Endothelial cell of umbilical vein (primary cell): ENCODE results near the gene OXTR. TPM values are rescaled to one million over a fixed set of nuclear protein-coding genes. Genes with fewer than 3 reads are reported as not detected.

Experiments
- BruUV-seq: library from RNA; stranded (reverse); fragments of 400-500 nt; replicated peaks from 2 replicates; lab custom pipeline; 2021; lab: Mats Ljungman, UMichigan
- CTCF ChIA-PET: fragments of 300-600, 350-600 bp; sonication (Branson Sonifier 250); formaldehyde crosslinking; loops from one replicate; lab custom pipeline; 2021; ENCODE audit warnings: antibody characterized with exemption, inconsistent platforms; lab: Charles Lee
- POLR2A ChIA-PET: fragments of 300-600, 350-600 bp; sonication (Branson Sonifier 250); formaldehyde crosslinking; loops from one replicate; lab custom pipeline; 2021; ENCODE audit warnings: antibody characterized with exemption, inconsistent platforms; lab: Charles Lee
- DNase-seq: peaks from one replicate; pipeline ENCODE4 v3.0.0-alpha.2; 2011; ENCODE audit warnings: low read depth, low spot score
- FAIRE-seq: peaks from 2 replicates; lab custom pipeline; 2011; peaks lifted over from hg19 to GRCh38; lab: Jason Lieb, UNC
- H2AFZ ChIP-seq: 2 replicates; pipeline ENCODE4 v1.6.0; 2012; ENCODE audit warnings: low read depth, low read length, control low read depth, inconsistent platforms
- H3K27ac ChIP-seq: 2 replicates; pipeline ENCODE4 v1.5.1; 2011; ENCODE audit warnings: low read depth, mild to moderate bottlenecking, control low read depth, low read length, moderate library complexity; ENCODE audit not compliant: insufficient read depth
- H3K27me3 ChIP-seq, 2 experiments: 2 replicates each; pipeline versions ENCODE4 v1.6.0 to v1.6.1; 2011; ENCODE audit warnings: low read length in 2 of 2, mixed read lengths in 1 of 2; ENCODE audit not compliant: control insufficient read depth in 2 of 2, insufficient read depth in 2 of 2
- H3K36me3 ChIP-seq, 2 experiments: 2 replicates in 1 of 2; 3 replicates in 1 of 2; pipeline ENCODE4 v1.5.1; 2011; ENCODE audit warnings: low read length in 2 of 2, mild to moderate bottlenecking in 1 of 2, moderate library complexity in 1 of 2; ENCODE audit not compliant: control insufficient read depth in 2 of 2, insufficient read depth in 2 of 2; ENCODE audit errors: extremely low read depth in 1 of 2
- H3K4me1 ChIP-seq: 3 replicates; pipeline ENCODE4 v1.5.1; 2011; ENCODE audit warnings: mild to moderate bottlenecking, low read length; ENCODE audit not compliant: control insufficient read depth, insufficient read depth; ENCODE audit errors: extremely low read depth
- H3K4me2 ChIP-seq: 2 replicates; pipeline ENCODE4 v1.6.1; 2011; ENCODE audit warnings: low read length, control low read depth, mixed read lengths; ENCODE audit not compliant: insufficient read depth
- H3K4me3 ChIP-seq, 3 experiments: fragments of 200-600 bp in 1 of 3; sonication (generic), shearing (Covaris generic) in 1 of 3; replicated peaks in 1 of 3; 2 replicates each; pipeline ENCODE4 v1.5.1; 2011 to 2016; ENCODE audit warnings: control low read depth in 3 of 3, low read length in 3 of 3, mild to moderate bottlenecking in 2 of 3, inconsistent platforms in 1 of 3, low read depth in 1 of 3, moderate library complexity in 1 of 3; ENCODE audit not compliant: insufficient read depth in 1 of 3
- H3K79me2 ChIP-seq: 2 replicates; pipeline ENCODE4 v1.6.0; 2012; ENCODE audit warnings: low read length, inconsistent platforms; ENCODE audit not compliant: control insufficient read depth, insufficient read depth
- H3K9ac ChIP-seq: replicated peaks from 2 replicates; pipeline ENCODE3; 2011; ENCODE audit warnings: low read length, control low read depth; ENCODE audit not compliant: insufficient read depth; ENCODE audit errors: extremely low read depth
- H3K9me1 ChIP-seq: replicated peaks from 3 replicates; pipeline ENCODE4 v1.6.0; 2011; ENCODE audit warnings: mild to moderate bottlenecking, low read length; ENCODE audit not compliant: control insufficient read depth, insufficient read depth; ENCODE audit errors: extremely low read depth
- H3K9me3 ChIP-seq: replicated peaks from 2 replicates; pipeline ENCODE4 v1.5.1; 2012; ENCODE audit warnings: low read length, inconsistent platforms; ENCODE audit not compliant: control insufficient read depth, insufficient read depth
- H4K20me1 ChIP-seq: replicated peaks from 2 replicates; pipeline ENCODE3; 2011; ENCODE audit warnings: mild to moderate bottlenecking, low read length; ENCODE audit not compliant: control insufficient read depth, insufficient read depth; ENCODE audit errors: extremely low read depth
- FOS ChIP-seq: IDR thresholded peaks from 2 replicates; pipeline ENCODE4 v1.6.1; 2011; ENCODE audit warnings: mild to moderate bottlenecking, low read length, moderate library complexity, borderline replicate concordance; ENCODE audit not compliant: insufficient read depth
- GATA2 ChIP-seq: IDR thresholded peaks from 2 replicates; pipeline ENCODE4 v1.7.0; 2011; ENCODE audit warnings: low read depth, mild to moderate bottlenecking, moderate library complexity, mixed read lengths, low read length; ENCODE audit not compliant: insufficient read length, insufficient read depth
- MYC ChIP-seq: IDR thresholded peaks from one replicate; pipeline ENCODE4 v1.6.1; 2011; ENCODE audit warnings: mild to moderate bottlenecking, low read depth, low read length
- POLR2AphosphoS5 ChIP-seq: IDR thresholded peaks from 2 replicates; pipeline ENCODE4 v1.6.1; 2012; ENCODE audit warnings: low read depth, mild to moderate bottlenecking, control low read depth, low read length, moderate library complexity; ENCODE audit not compliant: insufficient read depth
- dilution Hi-C: fragments of 300-500 bp; cut with MboI; formaldehyde crosslinking; loops from one replicate; pipeline ENCODE4 v1.15.0; 2019; ENCODE audit warnings: low sequenced_read_pairs; ENCODE audit not compliant: extremely low pct_ligation_motif_present
- intact Hi-C: fragments of 100-400 bp; cut with micrococcal nuclease; formaldehyde crosslinking; loops from one replicate; pipeline ENCODE4 v1.10.0; 2022
- polyA plus RNA-seq, 4 experiments: library from polyadenylated mRNA; depleted of rRNA in 3 of 4; stranded (reverse) in 3 of 4; unstranded in 1 of 4; fragments of >200 nt; gene quantifications; 2 replicates each; pipeline versions ENCODE4 v1.2.1 to v1.2.3, GENCODE V29; 2011 to 2012; ENCODE audit warnings: missing spikeins in 1 of 4
- total RNA-seq: library from RNA; stranded (reverse); gene quantifications from 2 replicates; pipeline ENCODE4 v1.2.3, GENCODE V29; 2021
- TF ChIP-seq, protein P1 (sequence below), 2 donors: IDR thresholded peaks; 1 replicate in 1 of 2; 2 replicates in 1 of 2; pipeline ENCODE4 v1.5.1; 2011; ENCODE audit warnings: low read length in 2 of 2, mild to moderate bottlenecking in 2 of 2, moderate library complexity in 2 of 2, control low read depth in 1 of 2, inconsistent platforms in 1 of 2, low read depth in 1 of 2; ENCODE audit not compliant: insufficient read depth in 1 of 2; ENCODE audit errors: extremely low read depth in 1 of 2

The OXTR gene
- total and polyA plus RNA-seq, 2 donors (not counting 3 experiments of a cell fraction or from before 2014, with no cell fraction given), result 0.12 to 0.40 TPM

DNA sequence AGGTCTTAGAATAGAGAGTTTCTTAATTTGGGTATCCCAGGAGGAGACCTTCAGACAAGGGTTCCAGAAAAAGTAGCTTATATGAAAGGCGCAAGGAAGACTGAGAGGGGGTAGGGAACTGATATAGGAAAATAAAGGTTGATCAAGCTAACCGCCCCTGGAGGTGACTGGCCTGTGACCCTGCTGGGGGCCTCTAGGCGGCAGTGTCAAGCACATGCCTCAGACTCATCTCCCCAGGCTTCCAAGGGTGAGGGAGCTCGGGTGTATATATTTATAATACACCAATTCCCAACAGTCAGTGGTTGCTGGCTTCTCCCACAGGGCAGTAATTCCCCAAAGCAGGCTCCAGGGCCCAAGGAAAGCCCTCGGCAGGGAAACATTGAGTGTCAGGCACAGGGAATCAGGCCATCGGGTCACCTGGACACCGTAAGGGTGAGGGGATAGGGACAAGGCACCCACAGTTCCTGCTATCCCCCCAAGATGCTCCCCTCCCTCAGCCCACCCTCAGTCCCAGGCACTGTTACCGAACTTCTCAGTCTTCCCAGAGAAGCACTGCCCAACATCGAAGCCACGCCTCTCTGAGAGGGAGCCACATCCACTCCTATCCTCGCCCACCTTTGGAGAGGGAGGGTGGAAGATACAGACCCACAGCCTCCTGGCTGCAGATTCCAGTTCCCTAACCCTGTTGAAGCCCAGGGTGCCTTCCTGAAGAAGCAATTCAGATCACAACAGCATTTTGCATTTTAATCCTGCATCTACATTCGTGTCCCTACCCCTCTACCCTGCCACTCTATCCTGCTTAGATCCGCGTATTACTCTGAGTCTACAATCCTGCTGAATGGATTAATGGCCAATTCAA is 55.3 kb downstream of the OXTR start:
- H3K4me2 ChIP-seq, result no peak overlapping the region
- no peaks in the 10 kb centered on the region for H3K27me3 ChIP-seq
- ChIA-PET CTCF (interaction anchor here (0.7 to 2.4 kb wide), 6 partner anchors 9 to 55 kb away, joined by 3 to 12 read pairs (median 7); partner anchors contain the start of gene OXTR), POLR2A (no interaction called here)
- no peak overlapping the region for H3K9ac ChIP-seq
- TF ChIP-seq FOS (no peak), GATA2 (no peak), MYC (no peak), POLR2AphosphoS5 (no peak)
- TF ChIP-seq, protein P1, sequence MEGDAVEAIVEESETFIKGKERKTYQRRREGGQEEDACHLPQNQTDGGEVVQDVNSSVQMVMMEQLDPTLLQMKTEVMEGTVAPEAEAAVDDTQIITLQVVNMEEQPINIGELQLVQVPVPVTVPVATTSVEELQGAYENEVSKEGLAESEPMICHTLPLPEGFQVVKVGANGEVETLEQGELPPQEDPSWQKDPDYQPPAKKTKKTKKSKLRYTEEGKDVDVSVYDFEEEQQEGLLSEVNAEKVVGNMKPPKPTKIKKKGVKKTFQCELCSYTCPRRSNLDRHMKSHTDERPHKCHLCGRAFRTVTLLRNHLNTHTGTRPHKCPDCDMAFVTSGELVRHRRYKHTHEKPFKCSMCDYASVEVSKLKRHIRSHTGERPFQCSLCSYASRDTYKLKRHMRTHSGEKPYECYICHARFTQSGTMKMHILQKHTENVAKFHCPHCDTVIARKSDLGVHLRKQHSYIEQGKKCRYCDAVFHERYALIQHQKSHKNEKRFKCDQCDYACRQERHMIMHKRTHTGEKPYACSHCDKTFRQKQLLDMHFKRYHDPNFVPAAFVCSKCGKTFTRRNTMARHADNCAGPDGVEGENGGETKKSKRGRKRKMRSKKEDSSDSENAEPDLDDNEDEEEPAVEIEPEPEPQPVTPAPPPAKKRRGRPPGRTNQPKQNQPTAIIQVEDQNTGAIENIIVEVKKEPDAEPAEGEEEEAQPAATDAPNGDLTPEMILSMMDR (IDR thresholded peaks at IDR 0.05; ENCODE audit: extremely low read depth in 1 of 2, insufficient read depth in 1 of 2, low read depth in 1 of 2, low read length in 2 of 2), result peak; percentile 8 to 62
- no peaks in the 10 kb centered on the region for H3K4me1 ChIP-seq
- H3K9me3 ChIP-seq, result no peaks in the 10 kb centered on the region
- intact Hi-C loops, result no loop called here
- H3K27ac ChIP-seq, result no peak overlapping the region
- BruUV-seq, result no TSS peak
- H3K79me2 ChIP-seq, result no peaks in the 10 kb centered on the region
- no peaks in the 10 kb centered on the region for H4K20me1 ChIP-seq
- H2AFZ ChIP-seq, result no peak overlapping the region
- dilution Hi-C loops, result no loop called here
- no peaks in the 10 kb centered on the region for H3K36me3 ChIP-seq
- DNase-seq (no peak), FAIRE-seq (no peak)
- no peak overlapping the region for H3K4me3 ChIP-seq
- no peaks in the 10 kb centered on the region for H3K9me1 ChIP-seq
